ENCODE results near the gene TIGD1.

TIGD1 gene

GRCh38 chr2:232521959-232522622 is 28.3 kb downstream of the TIGD1 start:
- DNase-seq = no peak

GRCh38 chr2:232521098-232521497 is 29.3 kb downstream of the TIGD1 start:
- no peak for DNase-seq

GRCh38 chr2:232520489-232520888 is 29.9 kb downstream of the TIGD1 start:
- DNase-seq = no peak

- DNase-seq = no peak
Observed at GRCh38 chr2:232519581-232520438, 30.5 kb downstream of the TIGD1 start, which contains the start of gene PRSS56. PRSS56 (plus strand) TSS chr2:232520388; CDS start chr2:232520599, 211 bp downstream.

- DNase-seq = no peak
Observed at GRCh38 chr2:232518844-232519243, 31.5 kb downstream of the TIGD1 start.

GRCh38 chr2:232516551-232516950 is 33.8 kb downstream of the TIGD1 start:
- no peak for DNase-seq

GRCh38 chr2:232515639-232516038 is 34.7 kb downstream of the TIGD1 start:
- DNase-seq = no peak

GRCh38 chr2:232513353-232513752 is 37.0 kb downstream of the TIGD1 start:
- no peak for DNase-seq

- DNase-seq = no peak
Observed at GRCh38 chr2:232512602-232513001, 37.8 kb downstream of the TIGD1 start.

- DNase-seq = no peak
Observed at GRCh38 chr2:232511336-232511890, 38.9 kb downstream of the TIGD1 start.

GRCh38 chr2:232508251-232508650 is 42.1 kb downstream of the TIGD1 start:
- no peak for DNase-seq

- DNase-seq = no peak
Observed at GRCh38 chr2:232506709-232507108, 43.6 kb downstream of the TIGD1 start.

GRCh38 chr2:232505856-232506255 is 44.5 kb downstream of the TIGD1 start:
- no peak for DNase-seq

- no peak for DNase-seq
Observed at GRCh38 chr2:232504438-232504837, 45.9 kb downstream of the TIGD1 start.

GRCh38 chr2:232503809-232504323 is 46.5 kb downstream of the TIGD1 start:
- DNase-seq = no peak

- no peak for DNase-seq
Observed at GRCh38 chr2:232502911-232503808, 47.2 kb downstream of the TIGD1 start.

GRCh38 chr2:232502511-232502910 is 47.8 kb downstream of the TIGD1 start:
- no peak for DNase-seq

- no peak for DNase-seq
Observed at GRCh38 chr2:232501794-232502390, 48.5 kb downstream of the TIGD1 start.

- DNase-seq = no peak
Observed at GRCh38 chr2:232501331-232501771, 49.0 kb downstream of the TIGD1 start.

GRCh38 chr2:232498452-232498851 is 51.9 kb downstream of the TIGD1 start:
- DNase-seq = no peak
